ENCODE results near the gene FRMPD2.

FRMPD2 gene

GRCh38 chr10:48274636-48275035, at the start of gene FRMPD2:
Gene FRMPD2 (minus strand): TSS chr10:48274696. CDS start chr10:48274567, 129 bp downstream.
- no peak for DNase-seq

- no peak for DNase-seq
These were observed 47.5 kb upstream of the FRMPD2 start for GRCh38 chr10:48322017-48322416.

GRCh38 chr10:48317321-48317990, 43.0 kb upstream of the FRMPD2 start:
- DNase-seq, result no peak

- no peak for DNase-seq
These were observed 41.7 kb upstream of the FRMPD2 start for GRCh38 chr10:48316236-48316635.

GRCh38 chr10:48314107-48314506, 39.6 kb upstream of the FRMPD2 start:
- no peak for DNase-seq

GRCh38 chr10:48309711-48310226, 35.3 kb upstream of the FRMPD2 start:
- DNase-seq, result no peak

- no peak for DNase-seq
These were observed 33.2 kb upstream of the FRMPD2 start for GRCh38 chr10:48307711-48308018.

- DNase-seq, result peak; percentile 22
These were observed 32.6 kb upstream of the FRMPD2 start for GRCh38 chr10:48306870-48307710.

- peak; percentile 58 for DNase-seq
These were observed 31.9 kb upstream of the FRMPD2 start, which contains the start of gene MAPK8 for GRCh38 chr10:48306265-48306869. Gene MAPK8 (plus strand): TSS chr10:48306677. CDS start chr10:48401661, 94,984 bp downstream.

GRCh38 chr10:48305905-48306264, 31.4 kb upstream of the FRMPD2 start:
- no peak for DNase-seq

GRCh38 chr10:48302515-48303476, 28.3 kb upstream of the FRMPD2 start:
- no peak for DNase-seq

GRCh38 chr10:48300556-48300955, 26.1 kb upstream of the FRMPD2 start:
- DNase-seq, result peak; percentile 12

- no peak for DNase-seq
These were observed 25.2 kb upstream of the FRMPD2 start for GRCh38 chr10:48299692-48300091.

GRCh38 chr10:48299066-48299465, 24.6 kb upstream of the FRMPD2 start:
- no peak for DNase-seq

- no peak for DNase-seq
These were observed 22.1 kb upstream of the FRMPD2 start for GRCh38 chr10:48296576-48297098.

- no peak for DNase-seq
These were observed 19.9 kb upstream of the FRMPD2 start for GRCh38 chr10:48294431-48294830.

GRCh38 chr10:48292616-48293015, 18.1 kb upstream of the FRMPD2 start:
- no peak for DNase-seq

GRCh38 chr10:48291190-48291589, 16.7 kb upstream of the FRMPD2 start:
- DNase-seq, result no peak

- no peak for DNase-seq
These were observed 15.8 kb upstream of the FRMPD2 start for GRCh38 chr10:48290286-48290685.

GRCh38 chr10:48289501-48290238, 15.2 kb upstream of the FRMPD2 start:
- no peak for DNase-seq

GRCh38 chr10:48288661-48289060, 14.2 kb upstream of the FRMPD2 start:
- no peak for DNase-seq
